Measurements from ENCODE around the gene LNX1. TPM values are rescaled to one million over a fixed set of nuclear protein-coding genes. Genes with fewer than 3 reads are reported as not detected.
A peak's percentile ranks its signal among the peaks of the same experiment; 100 is the strongest.

LNX1 gene
- total RNA-seq, 1 donor from 2014 or later: 13.0 TPM

DNA sequence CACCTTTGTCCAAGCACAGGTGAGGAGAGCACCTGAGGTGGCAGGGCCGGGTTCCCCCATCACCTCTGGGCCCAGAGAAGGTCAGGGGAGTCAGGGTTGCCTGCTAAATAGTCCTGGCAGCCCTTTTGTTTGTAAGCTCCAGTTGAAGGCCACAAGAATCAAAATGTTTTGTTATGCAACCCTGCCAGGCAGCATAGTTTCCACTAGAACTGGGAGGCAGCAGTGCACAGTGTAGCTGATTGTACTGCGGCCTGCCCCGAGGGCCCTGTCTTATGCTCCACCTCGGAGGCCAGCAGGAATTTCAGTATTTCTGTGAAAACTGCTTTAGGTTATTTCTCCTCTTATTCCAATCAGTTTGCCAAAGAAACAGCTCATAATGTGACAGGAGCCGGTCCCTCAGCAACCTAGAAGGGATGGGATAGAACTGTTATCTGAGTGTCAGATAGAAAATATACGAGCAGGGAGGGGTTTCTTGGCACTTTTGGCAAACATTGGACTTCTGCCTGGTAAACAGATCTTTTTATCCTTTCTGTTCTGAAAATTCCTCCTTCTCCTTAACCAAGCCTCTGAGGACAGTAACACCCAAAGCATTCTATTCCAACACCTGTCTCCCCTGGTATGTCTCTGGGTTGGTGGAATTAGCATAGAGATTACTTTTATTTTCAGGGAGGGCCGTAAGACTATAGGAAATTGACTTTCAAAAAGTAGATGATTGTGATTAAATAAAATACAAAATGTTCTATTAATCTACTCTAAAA is 93.6 kb downstream of the LNX1 start:
- no peaks in the 10 kb centered on the region for H3K27me3 Mint-ChIP-seq (ENCODE audit: low read depth)
- peaks cover 22% of the 10 kb centered on the region for H3K4me1 Mint-ChIP-seq
- no peak overlapping the region for H3K4me3 Mint-ChIP-seq
- no peak for TF ChIP-seq CTCF (IDR thresholded peaks at IDR 0.05; ENCODE audit: unreplicated experiment)
- peak overlapping the region; percentile 17 for H3K27ac Mint-ChIP-seq
- DNase-seq (ENCODE audit: low spot score in 2 of 2, unreplicated experiment in 2 of 2): peak in 1 of 2 experiments; percentile 40
- peaks cover 20% of the 10 kb centered on the region for H3K36me3 Mint-ChIP-seq
- no peaks in the 10 kb centered on the region for H3K9me3 Mint-ChIP-seq

- Mint-ChIP-seq H3K9me3 (no peaks in the 10 kb centered on the region), H3K36me3 (peaks cover 22% of the 10 kb centered on the region), H3K27ac (no peak overlapping the region), H3K27me3 (ENCODE audit: low read depth) (no peaks in the 10 kb centered on the region), H3K4me1 (peaks cover 29% of the 10 kb centered on the region), H3K4me3 (no peak overlapping the region)
- no peak for DNase-seq (ENCODE audit: low spot score in 2 of 2, unreplicated experiment in 2 of 2)
- TF ChIP-seq CTCF (IDR thresholded peaks at IDR 0.05; ENCODE audit: unreplicated experiment): no peak
Observed at GRCh38 chr4:53494851-53495250, 96.4 kb downstream of the LNX1 start.

GRCh38 chr4:53490965-53491622 is 100.2 kb downstream of the LNX1 start:
- Mint-ChIP-seq H3K27ac (peak overlapping the region; percentile 84), H3K27me3 (ENCODE audit: low read depth) (no peaks in the 10 kb centered on the region), H3K4me1 (peaks cover 7% of the 10 kb centered on the region), H3K9me3 (no peaks in the 10 kb centered on the region), H3K36me3 (peaks cover 19% of the 10 kb centered on the region), H3K4me3 (no peak overlapping the region)
- TF ChIP-seq CTCF (IDR thresholded peaks at IDR 0.05; ENCODE audit: unreplicated experiment): peak; percentile 62
- DNase-seq (ENCODE audit: low spot score in 2 of 2, unreplicated experiment in 2 of 2): no peak

GRCh38 chr4:53490161-53490956 is 100.9 kb downstream of the LNX1 start:
- peaks cover 10% of the 10 kb centered on the region for H3K4me1 Mint-ChIP-seq
- no peak for TF ChIP-seq CTCF (IDR thresholded peaks at IDR 0.05; ENCODE audit: unreplicated experiment)
- H3K4me3 Mint-ChIP-seq: no peak overlapping the region
- H3K27me3 Mint-ChIP-seq (ENCODE audit: low read depth): no peaks in the 10 kb centered on the region
- H3K27ac Mint-ChIP-seq: peak overlapping the region; percentile 84
- H3K9me3 Mint-ChIP-seq: no peaks in the 10 kb centered on the region
- H3K36me3 Mint-ChIP-seq: peaks cover 15% of the 10 kb centered on the region
- no peak for DNase-seq (ENCODE audit: low spot score in 2 of 2, unreplicated experiment in 2 of 2)

DNA sequence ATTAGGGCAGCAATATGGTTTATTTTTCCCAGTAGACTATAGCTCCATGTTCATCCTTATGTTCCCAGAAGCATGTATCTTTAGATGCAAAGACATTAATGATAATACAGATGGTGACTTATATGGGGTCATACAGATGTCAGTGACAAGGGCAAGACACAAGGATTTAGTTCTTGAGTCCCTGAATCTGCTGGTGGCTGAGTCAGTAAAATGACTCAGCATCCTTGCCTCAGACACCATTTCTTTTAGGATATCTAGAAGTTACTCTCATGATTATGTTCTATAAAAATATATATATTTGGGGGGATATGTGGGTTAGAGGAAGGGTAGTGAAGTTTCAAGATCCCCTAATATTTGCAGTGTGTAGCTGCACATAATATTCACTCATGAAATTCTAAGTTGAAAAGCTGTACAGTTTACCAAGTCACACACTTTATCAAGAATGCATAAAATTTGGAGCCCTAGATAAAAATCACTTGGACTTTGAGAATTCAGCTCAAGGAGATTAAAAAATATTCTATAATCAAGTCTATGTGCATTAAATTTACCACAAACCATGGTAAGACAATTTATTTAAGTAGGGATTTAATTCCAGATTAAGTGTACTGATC is 101.9 kb downstream of the LNX1 start:
- Mint-ChIP-seq H3K4me1 (peaks cover 13% of the 10 kb centered on the region), H3K36me3 (peaks cover 17% of the 10 kb centered on the region), H3K27me3 (ENCODE audit: low read depth) (no peaks in the 10 kb centered on the region), H3K9me3 (no peaks in the 10 kb centered on the region), H3K27ac (peak overlapping the region; percentile 3), H3K4me3 (no peak overlapping the region)
- TF ChIP-seq CTCF (IDR thresholded peaks at IDR 0.05; ENCODE audit: unreplicated experiment): no peak
- DNase-seq (ENCODE audit: low spot score in 2 of 2, unreplicated experiment in 2 of 2): no peak

Data from mesothelial cell of epicardium (in vitro differentiated cells).